DMS 273 (cell line): ENCODE data around the gene NMNAT2.
A peak's percentile ranks its signal among the peaks of the same experiment; 100 is the strongest.
"Not testable (repeated sequence)": the region's sequence is repeated elsewhere in the genome, so short reads cannot be mapped to it uniquely, and the experiment has no call there.

Experiments
- DNase-seq: peaks from one replicate; lab custom pipeline; 2025; ENCODE audit not compliant: unreplicated experiment; lab: John Stamatoyannopoulos, UW

NMNAT2 gene

DNA sequence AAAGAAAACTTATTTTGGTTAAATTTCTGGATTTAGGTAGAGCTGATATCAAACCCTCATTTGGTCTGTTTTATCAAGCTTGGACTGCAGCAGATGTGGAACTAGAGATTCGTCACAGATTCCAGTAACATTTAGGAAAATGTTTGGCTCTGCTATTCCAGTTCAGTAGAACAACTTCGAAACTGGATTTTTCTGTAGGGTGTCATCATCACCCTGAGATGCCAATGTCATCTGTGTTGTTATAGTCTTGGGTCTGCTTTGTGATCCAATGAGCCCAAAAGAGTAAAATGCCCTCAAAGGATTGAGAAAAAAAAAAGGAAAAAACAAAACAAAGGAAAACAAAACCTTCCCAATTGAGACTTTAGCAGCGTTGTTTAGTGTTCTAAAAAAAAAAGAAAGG lies 176.7 kb downstream of the NMNAT2 start:
- no peak for DNase-seq

DNA sequence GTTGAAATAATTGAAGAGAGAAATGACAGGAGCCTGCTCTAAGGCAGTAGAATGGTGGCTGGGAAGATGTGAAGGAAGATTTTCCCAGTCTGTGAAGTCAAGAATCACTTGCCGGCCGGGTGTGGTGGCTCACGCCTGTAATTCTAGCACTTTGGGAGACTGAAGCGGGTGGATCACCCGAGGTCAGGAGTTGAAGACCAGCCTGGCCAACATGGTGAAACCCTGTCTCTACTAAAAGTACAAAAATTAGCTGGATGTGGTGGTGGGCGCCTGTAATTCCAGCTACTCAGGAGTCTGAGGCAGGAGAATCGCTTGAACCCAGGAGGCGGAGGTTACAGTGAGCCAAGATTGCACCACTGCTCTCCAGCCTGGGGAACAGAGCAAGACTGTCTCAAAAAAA lies 177.3 kb downstream of the NMNAT2 start:
- not testable (repeated sequence) for DNase-seq

DNA sequence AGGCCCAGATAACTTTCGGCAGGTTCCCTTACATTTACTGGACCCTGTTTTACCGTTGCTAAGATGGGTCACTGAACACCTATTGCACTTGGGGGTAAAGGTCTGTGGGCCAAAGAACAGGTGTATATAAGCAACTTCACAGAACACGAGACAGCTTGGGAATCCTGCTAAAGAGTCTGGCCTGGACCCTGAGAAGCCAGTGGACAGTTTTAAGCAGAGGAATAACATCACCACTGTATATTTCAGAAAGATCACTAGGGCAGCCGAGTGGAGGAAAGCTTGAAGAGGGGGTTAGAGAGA lies 177.7 kb downstream of the NMNAT2 start:
- no peak for DNase-seq

DNA sequence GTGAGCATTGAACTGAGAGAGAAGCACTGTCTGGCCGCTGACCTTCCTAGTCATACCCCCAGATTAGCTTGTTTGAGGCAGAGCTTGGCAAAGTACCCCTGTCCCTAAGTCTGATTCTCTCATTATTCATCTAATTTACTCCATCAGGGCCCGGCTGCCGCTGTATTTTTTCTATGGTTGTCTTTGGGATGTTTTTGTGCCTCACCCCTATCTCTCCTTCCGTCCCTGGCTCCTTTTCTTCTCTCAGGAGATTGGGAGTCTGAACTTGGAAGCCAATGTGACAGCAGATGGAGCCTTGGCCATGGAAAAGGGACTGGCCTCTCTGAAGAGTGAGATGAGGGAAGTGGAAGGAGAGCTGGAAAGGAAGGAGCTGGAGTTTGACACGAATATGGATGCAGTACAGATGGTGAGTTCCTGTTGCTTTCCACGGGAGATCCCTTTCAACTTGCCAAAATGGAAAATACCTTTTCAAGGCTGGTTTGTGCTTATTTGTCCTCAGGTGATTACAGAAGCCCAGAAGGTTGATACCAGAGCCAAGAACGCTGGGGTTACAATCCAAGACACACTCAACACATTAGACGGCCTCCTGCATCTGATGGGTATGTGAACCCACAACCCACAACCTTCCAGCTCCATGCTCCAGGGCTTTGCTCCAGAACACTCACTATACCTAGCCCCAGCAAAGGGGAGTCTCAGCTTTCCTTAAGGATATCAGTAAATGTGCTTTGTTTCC lies 178.2 kb downstream of the NMNAT2 start:
- DNase-seq = peak; percentile 60

DNA sequence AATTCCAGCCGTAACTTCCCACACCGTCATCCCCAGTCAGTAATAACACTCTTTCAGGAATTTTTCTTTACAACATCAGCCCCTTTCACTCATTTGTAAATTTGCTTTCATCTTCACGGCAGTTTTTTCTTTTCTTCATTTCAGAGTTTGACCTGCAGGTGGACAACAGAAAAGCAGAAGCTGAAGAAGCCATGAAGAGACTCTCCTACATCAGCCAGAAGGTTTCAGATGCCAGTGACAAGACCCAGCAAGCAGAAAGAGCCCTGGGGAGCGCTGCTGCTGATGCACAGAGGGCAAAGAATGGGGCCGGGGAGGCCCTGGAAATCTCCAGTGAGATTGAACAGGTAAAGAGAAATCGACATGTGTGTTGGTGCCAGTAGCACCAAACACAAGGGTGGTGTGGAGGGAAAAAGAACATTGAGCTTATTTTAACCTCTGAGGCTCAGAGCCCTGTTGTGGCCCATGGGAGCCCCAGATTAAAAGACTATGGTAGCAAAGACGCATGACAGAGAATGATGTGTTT lies 178.9 kb downstream of the NMNAT2 start:
- DNase-seq = peak; percentile 11

DNA sequence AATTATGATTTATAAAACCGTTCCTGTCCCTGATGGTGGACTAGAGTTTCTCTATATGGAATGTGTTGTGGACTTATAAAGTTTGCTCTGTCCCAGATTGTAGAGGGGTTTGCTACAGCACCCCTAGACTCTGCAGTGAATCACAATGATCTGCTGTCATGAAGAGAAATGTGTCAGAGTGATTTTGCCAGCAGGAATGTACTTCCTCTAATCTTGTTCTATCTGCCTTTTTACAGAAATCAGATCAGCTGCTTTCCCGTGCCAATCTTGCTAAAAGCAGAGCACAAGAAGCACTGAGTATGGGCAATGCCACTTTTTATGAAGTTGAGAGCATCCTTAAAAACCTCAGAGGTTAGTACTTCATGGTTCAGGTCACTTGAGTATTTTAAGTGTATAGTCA lies 180.1 kb downstream of the NMNAT2 start:
- DNase-seq = no peak

DNA sequence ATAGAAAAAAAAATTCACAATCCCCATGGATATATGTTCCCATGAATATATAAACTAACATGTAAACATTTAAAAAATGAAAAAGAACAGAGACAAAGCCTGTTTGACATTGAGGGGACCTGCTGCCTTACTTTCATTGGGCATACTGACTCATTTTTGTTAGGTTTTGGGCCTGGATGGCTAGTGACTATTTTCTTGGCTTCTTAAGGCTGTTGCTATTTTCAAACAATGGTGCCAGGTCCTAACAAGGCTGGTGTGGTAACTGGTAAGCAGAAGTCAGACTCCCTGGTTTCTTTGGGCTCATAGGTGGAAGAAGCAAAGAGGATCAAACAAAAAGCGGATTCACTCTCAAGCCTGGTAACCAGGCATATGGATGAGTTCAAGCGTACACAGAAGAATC lies 181.1 kb downstream of the NMNAT2 start:
- no peak for DNase-seq

DNA sequence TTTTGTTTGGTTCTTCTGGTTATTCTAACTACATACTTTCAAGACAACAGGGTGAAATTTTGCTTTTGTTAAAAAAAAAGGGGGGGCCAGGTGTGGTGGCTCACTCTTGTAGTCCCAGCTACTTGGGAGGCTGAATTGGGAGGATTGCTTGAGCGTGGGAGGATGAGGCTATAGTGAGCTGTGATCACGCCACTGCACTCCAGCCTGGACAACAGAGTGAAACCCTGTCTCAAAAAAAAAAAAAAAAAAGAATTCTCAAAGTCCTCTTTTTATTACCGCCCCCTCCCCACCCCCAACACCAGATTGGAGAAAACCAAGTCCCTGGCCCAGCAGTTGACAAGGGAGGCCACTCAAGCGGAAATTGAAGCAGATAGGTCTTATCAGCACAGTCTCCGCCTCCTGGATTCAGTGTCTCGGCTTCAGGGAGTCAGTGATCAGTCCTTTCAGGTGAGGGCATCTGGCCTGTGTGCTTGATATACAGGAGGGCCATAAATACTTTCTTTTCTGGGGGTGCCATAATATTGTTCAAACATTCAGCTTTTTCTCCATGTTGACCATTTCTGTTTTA lies 181.9 kb downstream of the NMNAT2 start:
- DNase-seq = peak; percentile 11

DNA sequence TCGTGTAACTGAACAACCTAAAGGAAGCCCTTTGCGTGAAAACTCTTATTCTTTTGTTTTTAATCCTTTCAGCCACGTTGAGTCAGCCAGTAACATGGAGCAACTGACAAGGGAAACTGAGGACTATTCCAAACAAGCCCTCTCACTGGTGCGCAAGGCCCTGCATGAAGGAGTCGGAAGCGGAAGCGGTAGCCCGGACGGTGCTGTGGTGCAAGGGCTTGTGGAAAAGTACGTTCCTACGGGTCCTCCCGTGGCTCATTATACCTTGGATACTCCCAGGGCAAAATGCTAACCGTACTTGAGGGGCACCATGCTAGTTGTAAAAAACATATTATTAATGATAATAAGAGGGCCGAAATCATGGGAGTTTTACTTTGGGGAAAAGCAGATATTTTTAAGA lies 182.7 kb downstream of the NMNAT2 start:
- no peak for DNase-seq

DNA sequence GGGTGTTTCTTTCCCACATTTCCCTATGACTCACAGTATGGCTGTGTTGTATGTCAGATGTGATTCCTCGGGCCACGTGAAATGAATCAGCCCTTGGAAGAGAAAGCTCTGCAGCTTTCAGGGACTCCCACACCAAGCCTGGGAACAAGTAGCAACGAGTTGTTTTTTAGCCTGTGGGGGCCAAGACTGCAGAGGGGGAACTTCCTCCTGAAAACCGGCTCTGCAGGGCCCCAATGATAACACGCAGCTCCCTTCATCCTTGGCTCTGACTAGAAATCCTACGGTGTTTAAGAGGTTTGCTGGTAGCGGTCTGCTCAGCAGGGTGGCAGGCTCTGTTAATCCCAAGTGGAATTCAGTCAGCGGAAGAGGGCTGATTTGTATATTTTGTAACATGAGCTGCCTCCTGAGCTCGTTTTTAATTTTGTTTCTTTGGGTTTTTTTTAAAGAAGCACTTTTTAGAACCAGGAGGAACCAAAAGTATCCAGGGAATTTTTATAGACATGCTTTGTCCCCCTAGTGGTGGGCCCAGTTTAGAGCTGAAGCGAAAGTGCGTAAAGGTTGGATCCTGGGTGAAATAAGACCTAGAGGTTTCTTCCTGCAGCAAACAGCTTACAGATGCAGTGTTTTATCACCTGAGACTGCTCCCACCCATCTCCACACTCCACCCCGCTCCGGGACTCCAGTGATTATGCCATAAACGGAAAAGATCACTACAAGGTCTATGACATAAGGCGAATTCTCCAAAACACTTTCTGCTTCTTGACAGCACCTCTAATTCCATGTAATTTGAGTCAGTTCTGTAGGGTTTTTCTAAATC lies 183.3 kb downstream of the NMNAT2 start:
- DNase-seq = peak; percentile 74

DNA sequence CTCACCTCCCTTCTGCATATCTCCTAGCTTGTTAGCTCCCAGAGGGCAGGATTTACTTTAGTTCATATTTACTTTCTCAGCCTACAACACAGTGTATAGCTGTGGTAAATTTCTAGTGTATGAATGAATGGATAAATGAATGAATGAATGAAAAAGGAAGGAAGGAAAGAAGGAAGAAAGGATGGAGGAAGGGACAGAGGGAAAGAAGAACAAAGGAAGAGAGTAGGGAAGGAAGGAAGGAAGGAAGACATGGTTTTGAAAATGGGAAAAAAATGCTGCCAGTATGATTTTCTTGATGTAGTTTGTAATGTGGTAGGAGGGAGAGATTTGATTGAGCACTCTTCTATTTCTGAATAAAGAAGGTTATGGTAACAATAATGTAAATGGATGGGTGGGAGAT lies 185.1 kb downstream of the NMNAT2 start:
- no peak for DNase-seq

DNA sequence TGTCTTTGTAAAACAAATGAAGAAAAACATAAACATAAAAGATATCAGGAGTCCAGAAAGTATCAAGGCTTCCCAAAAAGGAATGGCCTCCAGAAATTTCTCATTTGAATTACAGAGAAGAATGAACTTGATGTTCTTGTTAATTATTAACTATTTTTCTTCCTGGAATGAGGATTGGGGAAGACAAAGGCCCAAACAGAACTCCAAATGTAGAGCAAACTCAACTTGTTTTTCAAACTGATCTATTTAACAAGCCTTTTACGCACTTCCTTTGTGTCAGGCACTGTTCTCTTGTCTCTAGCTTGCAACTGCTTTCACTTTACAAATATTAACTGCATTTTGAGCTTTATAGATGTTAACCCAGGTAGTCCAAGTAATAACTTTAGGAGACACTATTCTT lies 186.6 kb downstream of the NMNAT2 start:
- no peak for DNase-seq

DNA sequence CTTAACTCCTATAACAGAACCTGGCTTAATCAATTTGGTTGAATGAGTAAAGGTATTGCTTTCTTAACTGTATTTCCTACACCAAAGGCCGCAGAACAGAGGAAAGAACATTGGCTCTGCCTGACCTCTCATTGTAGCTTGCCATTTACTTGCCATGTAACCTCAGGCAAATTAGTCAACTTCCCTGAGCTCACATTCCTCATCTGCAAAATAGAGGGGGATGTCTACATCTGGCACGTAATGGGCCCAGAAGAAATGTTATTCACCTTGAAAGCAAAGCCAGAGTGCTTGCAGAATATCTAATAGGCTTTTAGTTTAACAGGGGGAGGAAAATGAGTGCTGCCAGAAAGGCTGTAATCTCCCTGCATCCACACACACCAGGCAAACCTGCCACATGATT lies 187.8 kb downstream of the NMNAT2 start:
- DNase-seq = no peak

DNA sequence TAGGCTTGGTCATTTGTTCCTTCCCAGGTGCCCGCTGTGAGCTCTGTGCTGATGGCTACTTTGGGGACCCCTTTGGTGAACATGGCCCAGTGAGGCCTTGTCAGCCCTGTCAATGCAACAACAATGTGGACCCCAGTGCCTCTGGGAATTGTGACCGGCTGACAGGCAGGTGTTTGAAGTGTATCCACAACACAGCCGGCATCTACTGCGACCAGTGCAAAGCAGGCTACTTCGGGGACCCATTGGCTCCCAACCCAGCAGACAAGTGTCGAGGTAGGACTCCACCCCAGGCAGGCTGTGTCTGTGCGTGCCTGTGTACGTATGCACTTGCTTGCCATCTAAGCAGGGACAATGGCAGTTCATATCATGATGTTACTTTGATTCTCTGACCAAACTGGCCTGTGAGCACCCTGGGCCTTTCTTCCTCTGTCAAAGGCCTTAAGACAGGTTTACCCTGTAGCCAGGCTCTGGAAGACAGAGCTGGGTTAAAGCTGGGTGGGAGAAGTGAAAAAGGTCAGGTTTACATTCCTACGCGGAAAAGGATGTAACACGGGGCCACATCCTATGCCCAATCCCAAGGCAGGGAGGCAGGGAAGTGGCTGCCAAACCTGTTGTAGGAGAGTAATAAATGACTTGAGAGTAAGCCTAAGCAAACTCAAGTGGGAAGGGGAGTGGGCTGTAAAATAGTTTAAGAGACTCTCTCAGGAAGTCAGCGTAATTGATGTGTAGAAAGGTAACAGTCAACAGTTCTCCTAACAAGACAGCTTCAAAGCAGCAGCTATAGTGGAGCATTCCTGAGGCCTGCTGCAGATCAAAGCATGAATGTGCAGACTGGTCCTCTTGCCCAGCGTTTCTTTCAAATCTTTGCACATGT lies 189.6 kb downstream of the NMNAT2 start:
- DNase-seq = no peak

DNA sequence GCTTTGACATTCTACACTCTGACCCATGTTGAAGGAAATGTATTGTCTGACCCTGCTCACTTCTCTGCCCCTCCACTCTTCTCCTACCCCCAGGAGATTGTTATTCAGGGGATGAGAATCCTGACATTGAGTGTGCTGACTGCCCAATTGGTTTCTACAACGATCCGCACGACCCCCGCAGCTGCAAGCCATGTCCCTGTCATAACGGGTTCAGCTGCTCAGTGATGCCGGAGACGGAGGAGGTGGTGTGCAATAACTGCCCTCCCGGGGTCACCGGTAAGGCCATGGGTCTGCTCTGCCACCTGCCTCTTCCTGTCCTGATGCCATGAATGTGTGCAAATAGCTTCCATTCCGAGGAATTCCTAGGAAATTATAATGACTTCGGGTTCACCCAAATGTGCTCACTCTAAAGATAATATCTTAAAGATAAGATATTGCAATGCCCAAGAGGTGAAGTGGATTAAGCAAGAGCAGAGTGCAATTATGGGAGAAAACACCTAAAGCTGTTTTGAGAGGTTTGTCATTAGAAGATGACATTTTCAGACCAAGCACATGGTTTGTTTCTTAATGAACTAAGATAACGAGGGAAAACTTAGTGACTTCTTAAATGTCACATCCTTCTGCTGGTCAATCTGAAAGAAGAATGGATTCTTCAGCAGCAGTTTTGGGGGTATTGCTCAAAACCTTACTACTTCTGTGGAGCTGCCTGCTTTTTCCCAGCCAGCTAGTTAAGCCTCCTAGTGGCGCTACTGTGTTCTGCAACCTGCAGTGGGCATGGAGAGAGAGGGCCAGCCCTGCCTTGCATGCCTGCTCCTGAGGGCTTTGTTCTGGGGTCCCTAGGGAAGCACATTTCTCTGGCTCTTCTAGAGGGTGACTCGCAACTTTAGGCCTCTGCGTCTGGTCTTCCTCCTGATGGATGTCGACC lies 190.5 kb downstream of the NMNAT2 start:
- DNase-seq = peak; percentile 77

DNA sequence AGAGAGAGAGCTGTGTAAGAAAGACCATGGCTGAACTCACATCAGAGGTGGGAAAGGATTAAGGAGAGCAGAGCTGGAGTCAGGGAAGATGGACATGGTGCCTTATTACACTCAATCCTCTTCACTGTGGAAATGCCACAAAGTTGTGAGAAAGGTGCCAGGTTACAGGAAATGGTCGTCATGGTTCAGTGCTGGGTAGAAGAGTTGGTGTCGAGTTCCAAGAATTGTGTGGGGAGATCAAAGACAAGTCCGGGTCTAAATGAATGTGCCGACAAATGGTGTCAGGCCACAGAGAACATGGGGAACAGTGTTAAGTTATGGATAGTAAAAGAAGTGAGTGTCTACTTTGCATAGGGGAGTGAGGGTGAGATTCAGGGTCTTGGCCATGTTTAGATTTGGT lies 191.2 kb downstream of the NMNAT2 start:
- DNase-seq = no peak

DNA sequence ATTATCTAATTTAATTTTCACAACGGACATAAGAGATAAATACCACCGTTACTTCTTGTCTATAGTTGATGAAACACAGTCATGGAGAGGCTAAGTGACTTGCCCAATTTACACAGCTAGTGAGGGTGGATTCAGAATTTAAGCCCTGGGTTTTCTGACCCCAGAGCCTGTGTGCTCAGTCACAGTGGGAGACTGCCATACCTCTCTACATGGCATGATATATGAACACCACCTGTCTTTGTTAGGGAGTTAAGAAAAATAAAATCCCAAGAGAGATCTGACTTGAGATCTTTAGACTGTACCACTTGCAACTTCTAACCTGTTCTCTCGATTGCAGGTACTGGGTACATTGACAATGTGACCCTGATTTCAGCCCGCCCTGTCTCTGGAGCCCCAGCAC lies 191.8 kb downstream of the NMNAT2 start:
- no peak for DNase-seq

DNA sequence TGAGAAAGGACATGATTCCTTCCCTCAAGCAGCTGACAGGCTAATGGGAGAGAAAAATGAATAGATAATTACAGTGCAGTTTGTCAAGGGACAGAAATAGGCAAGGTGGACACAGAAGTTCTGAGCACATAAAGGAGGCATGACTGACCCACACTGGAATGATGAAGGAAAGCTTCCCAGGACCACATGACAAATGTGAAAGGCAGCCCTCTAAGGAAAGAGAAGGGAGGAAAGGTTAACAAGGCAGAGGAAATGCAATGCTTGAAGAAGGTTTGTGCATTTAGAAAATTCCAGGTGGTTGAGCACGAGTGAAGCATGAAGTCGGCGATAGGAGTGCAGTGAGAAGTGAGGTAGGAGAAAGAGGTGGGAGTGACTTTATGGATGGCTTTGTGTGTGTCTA lies 194.7 kb downstream of the NMNAT2 start:
- DNase-seq = no peak

DNA sequence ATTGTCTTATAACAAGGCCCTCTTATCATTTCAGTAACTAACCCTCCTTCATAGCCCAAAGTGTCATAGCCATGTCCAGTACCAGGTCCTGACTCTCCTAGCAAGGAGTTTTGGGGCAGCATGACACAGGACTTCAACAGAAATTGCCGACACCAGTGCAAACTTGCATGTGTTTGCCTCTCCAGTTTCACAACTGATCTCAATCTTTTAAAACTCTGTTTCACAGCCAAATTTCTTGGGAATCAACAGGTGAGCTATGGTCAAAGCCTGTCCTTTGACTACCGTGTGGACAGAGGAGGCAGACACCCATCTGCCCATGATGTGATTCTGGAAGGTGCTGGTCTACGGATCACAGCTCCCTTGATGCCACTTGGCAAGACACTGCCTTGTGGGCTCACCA lies 195.3 kb downstream of the NMNAT2 start:
- no peak for DNase-seq

DNA sequence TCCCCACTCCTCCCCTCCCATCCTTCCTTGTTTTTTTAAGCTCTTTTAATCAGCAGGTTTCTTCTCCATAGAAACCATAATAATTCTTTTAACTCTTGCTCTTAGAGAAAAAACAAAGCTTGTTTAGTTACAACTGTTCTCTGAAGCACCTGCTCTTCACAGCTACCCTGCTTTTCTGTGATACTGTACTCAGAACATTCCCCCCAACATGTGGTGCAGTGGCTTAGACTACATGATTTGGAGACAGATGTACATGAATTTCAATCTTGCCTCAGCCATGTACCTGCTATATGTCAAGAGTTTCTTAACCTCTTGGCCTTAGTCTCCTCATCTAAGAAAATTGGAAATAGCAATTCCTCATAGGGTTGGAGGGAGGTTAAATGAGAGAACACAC lies 198.6 kb downstream of the NMNAT2 start:
- DNase-seq = peak; percentile 42
